ENCODE data around the gene NCK2.

Gene NCK2

DNA sequence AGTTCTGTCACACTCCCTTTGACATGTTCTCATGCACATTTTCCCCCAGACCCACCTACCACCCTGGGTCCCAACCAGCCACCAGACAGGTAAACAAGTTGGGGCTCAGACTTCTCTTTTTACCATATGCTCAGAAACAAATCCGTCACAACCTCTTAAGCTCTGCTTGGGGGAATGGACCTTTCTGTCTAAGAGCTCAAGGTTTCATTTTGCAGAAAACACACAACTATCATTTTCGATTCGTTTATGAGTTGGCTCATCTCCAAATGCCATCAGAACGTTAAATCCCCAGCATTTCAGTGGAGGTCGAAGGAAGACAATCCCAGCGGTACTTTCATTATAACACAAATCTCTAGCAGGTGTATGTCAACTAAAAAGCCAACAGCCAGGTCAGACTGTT lies 30.6 kb upstream of the NCK2 start:
- Histone ChIP-seq H3K9me3 (ENCODE audit: control insufficient read depth, low read length) (no peaks in the 10 kb centered on the region), H3K4me2 (ENCODE audit: low read length) (no peak overlapping the region), H3K27ac (no peak overlapping the region), H3K9ac (no peak overlapping the region), H3K79me2 (no peaks in the 10 kb centered on the region), H2AFZ (no peak overlapping the region), H3K4me3 (ENCODE audit: low read depth, low read length) (no peak overlapping the region), H3K36me3 (ENCODE audit: control insufficient read depth, insufficient read depth, low read length) (no peaks in the 10 kb centered on the region), H3K27me3 (ENCODE audit: control insufficient read depth, insufficient read depth, low read length) (no peaks in the 10 kb centered on the region), H3K4me1 (no peaks in the 10 kb centered on the region)
- TF ChIP-seq, protein P1, sequence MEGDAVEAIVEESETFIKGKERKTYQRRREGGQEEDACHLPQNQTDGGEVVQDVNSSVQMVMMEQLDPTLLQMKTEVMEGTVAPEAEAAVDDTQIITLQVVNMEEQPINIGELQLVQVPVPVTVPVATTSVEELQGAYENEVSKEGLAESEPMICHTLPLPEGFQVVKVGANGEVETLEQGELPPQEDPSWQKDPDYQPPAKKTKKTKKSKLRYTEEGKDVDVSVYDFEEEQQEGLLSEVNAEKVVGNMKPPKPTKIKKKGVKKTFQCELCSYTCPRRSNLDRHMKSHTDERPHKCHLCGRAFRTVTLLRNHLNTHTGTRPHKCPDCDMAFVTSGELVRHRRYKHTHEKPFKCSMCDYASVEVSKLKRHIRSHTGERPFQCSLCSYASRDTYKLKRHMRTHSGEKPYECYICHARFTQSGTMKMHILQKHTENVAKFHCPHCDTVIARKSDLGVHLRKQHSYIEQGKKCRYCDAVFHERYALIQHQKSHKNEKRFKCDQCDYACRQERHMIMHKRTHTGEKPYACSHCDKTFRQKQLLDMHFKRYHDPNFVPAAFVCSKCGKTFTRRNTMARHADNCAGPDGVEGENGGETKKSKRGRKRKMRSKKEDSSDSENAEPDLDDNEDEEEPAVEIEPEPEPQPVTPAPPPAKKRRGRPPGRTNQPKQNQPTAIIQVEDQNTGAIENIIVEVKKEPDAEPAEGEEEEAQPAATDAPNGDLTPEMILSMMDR (IDR thresholded peaks at IDR 0.05), result no peak

DNA sequence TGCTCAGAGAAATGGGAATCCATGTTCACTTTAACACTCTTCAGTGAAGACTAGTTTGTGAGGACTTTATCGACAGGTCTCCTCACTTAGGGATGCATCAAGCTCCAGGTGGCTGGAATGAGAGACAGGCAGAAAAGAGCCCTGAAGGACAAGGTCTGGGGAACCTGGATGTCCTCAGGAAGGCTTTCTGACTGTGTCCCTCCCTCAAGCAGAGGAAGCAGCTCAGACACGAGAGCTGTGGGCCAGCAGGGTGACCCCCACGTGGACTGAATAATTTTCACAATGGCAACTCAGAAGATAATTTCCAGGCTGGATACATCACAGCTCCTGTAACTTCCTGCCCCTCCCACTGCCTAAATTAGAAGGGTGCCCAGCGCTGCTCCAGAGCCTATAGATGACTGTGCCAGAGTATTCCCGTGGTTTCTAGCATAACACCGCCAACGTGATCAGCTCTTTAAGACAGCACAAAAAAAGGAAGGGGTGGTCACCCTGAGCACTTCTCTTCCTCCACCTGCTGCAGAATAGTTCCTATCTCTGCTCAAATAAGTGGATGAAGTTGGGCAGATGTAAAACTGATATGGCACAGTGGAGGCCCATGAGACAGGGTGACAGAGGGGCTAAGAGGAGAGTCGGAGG lies 25.7 kb upstream of the NCK2 start:
- no peaks in the 10 kb centered on the region for H3K4me1 ChIP-seq
- TF ChIP-seq, protein P1 (IDR thresholded peaks at IDR 0.05), result no peak

DNA sequence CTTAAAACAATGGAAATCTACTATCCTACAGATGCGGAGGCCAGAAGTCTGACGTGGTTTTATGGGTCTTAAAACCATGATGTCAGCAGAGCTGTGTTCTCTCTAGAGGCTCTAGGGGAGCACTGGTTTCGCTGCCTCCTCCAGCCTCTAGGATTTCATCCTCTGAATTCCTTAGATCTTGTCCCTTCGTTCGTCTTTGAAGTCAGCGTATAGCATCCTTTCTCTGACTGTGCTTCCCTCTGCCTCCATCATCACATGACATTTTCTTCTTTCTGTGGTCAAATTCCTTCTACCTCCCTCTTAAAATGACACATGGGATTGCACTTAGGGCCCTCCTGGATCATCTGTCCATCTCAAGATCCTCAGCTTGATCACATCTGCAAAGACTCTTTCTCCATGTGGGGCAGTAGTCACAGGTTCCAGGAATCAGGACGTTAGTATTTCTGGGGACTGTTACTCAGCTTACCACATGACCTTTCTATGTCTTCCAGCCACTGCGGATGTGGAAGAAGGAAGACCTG lies 22.7 kb upstream of the NCK2 start:
- Histone ChIP-seq H3K9ac (no peak overlapping the region), H3K27ac (no peak overlapping the region), H3K4me3 (ENCODE audit: low read depth, low read length) (no peak overlapping the region), H3K36me3 (ENCODE audit: control insufficient read depth, insufficient read depth, low read length) (no peaks in the 10 kb centered on the region), H3K79me2 (no peaks in the 10 kb centered on the region), H2AFZ (no peak overlapping the region), H3K4me2 (ENCODE audit: low read length) (no peak overlapping the region), H3K27me3 (ENCODE audit: control insufficient read depth, insufficient read depth, low read length) (no peaks in the 10 kb centered on the region), H3K9me3 (ENCODE audit: control insufficient read depth, low read length) (no peaks in the 10 kb centered on the region), H3K4me1 (no peaks in the 10 kb centered on the region)
- TF ChIP-seq, protein P1 (IDR thresholded peaks at IDR 0.05), result no peak

More for the DNA sequence above, 25.7 kb upstream of the NCK2 start:
- Histone ChIP-seq H3K4me2 (ENCODE audit: low read length) (no peak overlapping the region), H3K4me3 (ENCODE audit: low read depth, low read length) (no peak overlapping the region), H3K27me3 (ENCODE audit: control insufficient read depth, insufficient read depth, low read length) (no peaks in the 10 kb centered on the region), H3K27ac (no peak overlapping the region), H3K79me2 (no peaks in the 10 kb centered on the region), H3K36me3 (ENCODE audit: control insufficient read depth, insufficient read depth, low read length) (no peaks in the 10 kb centered on the region), H3K9ac (no peak overlapping the region), H2AFZ (no peak overlapping the region), H3K9me3 (ENCODE audit: control insufficient read depth, low read length) (no peaks in the 10 kb centered on the region)

DNA sequence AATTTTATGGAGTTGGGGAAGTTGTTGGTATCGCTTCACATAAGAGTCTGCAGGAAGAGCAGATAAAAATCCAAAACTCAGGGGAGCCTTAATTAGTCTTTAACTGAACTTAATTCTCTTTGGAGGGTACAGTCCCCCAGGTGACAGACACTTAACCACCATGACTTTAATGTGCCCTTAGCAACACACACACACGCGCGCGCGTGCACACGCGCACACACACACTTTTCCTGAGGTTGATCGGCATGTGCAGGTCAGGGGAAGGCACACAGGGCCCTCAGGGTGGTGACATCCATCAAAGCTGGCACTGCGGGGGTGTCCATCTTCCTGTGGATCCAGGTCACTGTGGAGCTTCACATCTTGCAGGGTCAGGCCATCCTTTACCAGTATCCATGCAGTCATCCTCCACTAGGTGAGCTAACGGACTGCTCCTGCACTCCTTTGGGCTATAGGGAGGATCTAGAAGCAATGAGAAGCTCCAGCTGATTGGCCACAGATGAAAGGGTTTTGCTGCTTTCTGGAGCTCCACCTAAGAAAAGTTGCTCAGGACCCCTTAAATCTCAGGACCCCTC lies 21.9 kb upstream of the NCK2 start:
- Histone ChIP-seq H2AFZ (no peak overlapping the region), H3K4me2 (ENCODE audit: low read length) (no peak overlapping the region), H3K9me3 (ENCODE audit: control insufficient read depth, low read length) (no peaks in the 10 kb centered on the region), H3K36me3 (ENCODE audit: control insufficient read depth, insufficient read depth, low read length) (no peaks in the 10 kb centered on the region), H3K27ac (no peak overlapping the region), H3K9ac (no peak overlapping the region), H3K79me2 (no peaks in the 10 kb centered on the region), H3K27me3 (ENCODE audit: control insufficient read depth, insufficient read depth, low read length) (no peaks in the 10 kb centered on the region), H3K4me3 (ENCODE audit: low read depth, low read length) (no peak overlapping the region), H3K4me1 (no peaks in the 10 kb centered on the region)
- TF ChIP-seq, protein P1 (IDR thresholded peaks at IDR 0.05), result no peak

DNA sequence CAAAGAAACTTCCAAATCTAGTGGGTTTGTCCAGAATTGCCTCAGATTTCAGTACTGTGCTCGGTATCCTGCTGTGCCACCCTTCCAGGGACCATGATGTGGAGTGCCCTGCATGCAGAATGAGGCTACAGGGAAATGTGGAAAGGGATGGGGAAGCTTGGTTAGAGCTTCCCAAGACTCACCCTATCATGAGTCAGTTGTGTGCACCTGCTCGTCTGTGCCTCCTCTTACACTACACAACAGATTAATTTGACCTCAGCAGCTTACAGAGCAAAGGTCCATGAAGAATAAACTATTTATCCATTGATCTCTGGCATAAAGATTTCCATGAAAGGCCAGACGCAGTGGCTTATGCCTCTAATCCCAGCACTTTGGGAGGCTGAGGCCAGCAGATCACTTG lies 21.3 kb upstream of the NCK2 start:
- Histone ChIP-seq H2AFZ (no peak overlapping the region), H3K27me3 (ENCODE audit: control insufficient read depth, insufficient read depth, low read length) (no peaks in the 10 kb centered on the region), H3K4me2 (ENCODE audit: low read length) (no peak overlapping the region), H3K79me2 (no peaks in the 10 kb centered on the region), H3K36me3 (ENCODE audit: control insufficient read depth, insufficient read depth, low read length) (no peaks in the 10 kb centered on the region), H3K9me3 (ENCODE audit: control insufficient read depth, low read length) (no peaks in the 10 kb centered on the region), H3K27ac (no peak overlapping the region), H3K4me3 (ENCODE audit: low read depth, low read length) (no peak overlapping the region), H3K4me1 (no peaks in the 10 kb centered on the region), H3K9ac (no peak overlapping the region)
- TF ChIP-seq, protein P1 (IDR thresholded peaks at IDR 0.05), result no peak
